ENCODE results near the gene CRB2.

GRCh38 chr9:123377211-123377971 is 21.4 kb downstream of the CRB2 start:
- TF ChIP-seq POU6F1 (CRISPR knock-in tag; IDR thresholded peaks at IDR 0.05; ENCODE audit: borderline replicate concordance, low read depth) = no peak
- TF ChIP-seq ISL1 (CRISPR knock-in tag; IDR thresholded peaks at IDR 0.05) = no peak
- no peak for TF ChIP-seq ZFP3 (CRISPR knock-in tag; IDR thresholded peaks at IDR 0.05)
- no peak for TF ChIP-seq PATZ1 (CRISPR knock-in tag; IDR thresholded peaks at IDR 0.05; ENCODE audit: borderline replicate concordance)
- TF ChIP-seq ZNF565 (CRISPR knock-in tag; conservative IDR thresholded peaks at IDR 0.05; ENCODE audit: low read depth) = no peak
- no peak for TF ChIP-seq TCF4 (CRISPR knock-in tag; IDR thresholded peaks at IDR 0.05; ENCODE audit: borderline replicate concordance)
- TF ChIP-seq ZNF8 (CRISPR knock-in tag; IDR thresholded peaks at IDR 0.05) = no peak
- TF ChIP-seq BACH2 (CRISPR knock-in tag; IDR thresholded peaks at IDR 0.05; ENCODE audit: borderline replicate concordance) = no peak
